GM23338 (cell line): Measurements from ENCODE around the gene PGC. TPM values are rescaled to one million over a fixed set of nuclear protein-coding genes. Genes with fewer than 3 reads are reported as not detected.

Experiments used
- ATAC-seq: fragments of 200-7000 bp; cut with Tn5 transposase; 3 replicates; pipeline ENCODE4 v1.9.1; 2020
- DNase-seq: peaks from one replicate; pipeline ENCODE4 v3.0.0-alpha.2; 2015; ENCODE audit warnings: low spot score
- H2AFZ ChIP-seq: fragments of 200-600 bp; sonication (generic); 2 replicates; pipeline ENCODE4 v1.8.0; 2016; ENCODE audit warnings: antibody characterized with exemption, mild to moderate bottlenecking, moderate library complexity
- H3F3A ChIP-seq: fragments of 200-600 bp; sonication (generic); replicated peaks from 2 replicates; pipeline ENCODE4 v1.8.0; 2017; ENCODE audit warnings: antibody characterized with exemption, mixed run types, low read depth
- H3K27ac ChIP-seq: fragments of 200-600 bp; sonication (generic); 2 replicates; pipeline ENCODE4 v1.6.1; 2016; ENCODE audit warnings: low read depth
- H3K27me3 ChIP-seq: fragments of 200-600 bp; sonication (generic); 2 replicates; pipeline ENCODE4 v1.8.0; 2016; ENCODE audit warnings: mild to moderate bottlenecking, mixed run types, moderate library complexity; ENCODE audit not compliant: insufficient read depth
- H3K36me3 ChIP-seq: fragments of 200-600 bp; sonication (generic); 2 replicates; pipeline ENCODE4 v1.8.0; 2016; ENCODE audit warnings: mild to moderate bottlenecking; ENCODE audit not compliant: insufficient read depth
- H3K4me1 ChIP-seq: fragments of 200-600 bp; sonication (generic); 2 replicates; pipeline ENCODE4 v1.8.0; 2016; ENCODE audit warnings: mild to moderate bottlenecking, moderate library complexity; ENCODE audit not compliant: insufficient read depth
- H3K4me2 ChIP-seq: fragments of 200-600 bp; sonication (generic); 2 replicates; pipeline ENCODE4 v1.7.1; 2017; ENCODE audit warnings: mixed run types
- H3K4me3 ChIP-seq: fragments of 200-600 bp; sonication (generic); 2 replicates; pipeline ENCODE4 v1.6.1; 2016; ENCODE audit warnings: mixed run types
- H3K79me2 ChIP-seq: fragments of 200-600 bp; sonication (generic); replicated peaks from 2 replicates; pipeline ENCODE4 v1.8.0; 2017; ENCODE audit warnings: mild to moderate bottlenecking; ENCODE audit not compliant: insufficient read depth
- H3K9me2 ChIP-seq: fragments of 200-600 bp; sonication (generic); 2 replicates; pipeline ENCODE4 v1.8.0; 2017; ENCODE audit not compliant: insufficient read depth
- H4K20me1 ChIP-seq: fragments of 200-600 bp; sonication (generic); replicated peaks from 2 replicates; pipeline ENCODE4 v1.8.0; 2017; ENCODE audit warnings: mild to moderate bottlenecking; ENCODE audit not compliant: insufficient read depth
- H3K27ac Mint-ChIP-seq: 2 replicates; pipeline ENCODE4 v1.8.0; 2020; ENCODE audit warnings: inconsistent platforms, mild to moderate bottlenecking, moderate library complexity, mixed read lengths
- H3K27me3 Mint-ChIP-seq: 3 replicates; pipeline ENCODE4 v1.8.0; 2022; ENCODE audit warnings: low read depth, mild to moderate bottlenecking, moderate library complexity, mixed read lengths, inconsistent platforms; ENCODE audit not compliant: insufficient read depth, poor library complexity
- H3K36me3 Mint-ChIP-seq: 3 replicates; pipeline ENCODE4 v1.8.0; 2021; ENCODE audit warnings: low read depth, mild to moderate bottlenecking, inconsistent platforms, moderate library complexity, mixed read lengths
- H3K4me1 Mint-ChIP-seq: 3 replicates; pipeline ENCODE4 v1.8.0; 2020; ENCODE audit warnings: mild to moderate bottlenecking, inconsistent platforms, mixed read lengths
- H3K4me3 Mint-ChIP-seq: 3 replicates; pipeline ENCODE4 v1.8.0; 2021; ENCODE audit warnings: moderate library complexity, mild to moderate bottlenecking, inconsistent platforms, mixed read lengths
- H3K9me3 Mint-ChIP-seq: 3 replicates; pipeline ENCODE4 v1.8.0; 2020; ENCODE audit warnings: moderate library complexity, mild to moderate bottlenecking, inconsistent platforms, mixed read lengths
- CREB1 ChIP-seq: fragments of 250-450 bp; sonication (Bioruptor Pico); IDR thresholded peaks from 2 replicates; pipeline ENCODE4 v1.5.0; 2020; ENCODE audit warnings: low read depth, mild to moderate bottlenecking, moderate library complexity
- EZH2 ChIP-seq: fragments of 200-600 bp; sonication (generic); IDR thresholded peaks from one replicate; pipeline ENCODE4 v1.8.0; 2017; ENCODE audit warnings: antibody characterized with exemption, mild to moderate bottlenecking, low read depth; ENCODE audit not compliant: unreplicated experiment
- EZH2phosphoT487 ChIP-seq: fragments of 200-600 bp; sonication (generic); IDR thresholded peaks from one replicate; pipeline ENCODE4 v1.8.1; 2018; ENCODE audit warnings: antibody characterized with exemption; ENCODE audit not compliant: unreplicated experiment
- JUNB ChIP-seq: IDR thresholded peaks from one replicate; pipeline ENCODE4 v1.6.1; 2016; ENCODE audit warnings: antibody characterized with exemption; ENCODE audit not compliant: unreplicated experiment
- NANOG ChIP-seq: IDR thresholded peaks from 2 replicates; pipeline ENCODE4 v1.6.1; 2016; ENCODE audit warnings: antibody characterized with exemption, borderline replicate concordance
- POLR2AphosphoS5 ChIP-seq: IDR thresholded peaks from 2 replicates; pipeline ENCODE4 v1.6.1; 2016; ENCODE audit warnings: antibody characterized with exemption, low read depth
- REST ChIP-seq: IDR thresholded peaks from one replicate; pipeline ENCODE4 v1.6.1; 2018; ENCODE audit warnings: antibody characterized with exemption; ENCODE audit not compliant: unreplicated experiment
- ZNF114 ChIP-seq: fragments of 250-450 bp; sonication (Bioruptor Pico); IDR thresholded peaks from 2 replicates; pipeline ENCODE4 v1.5.0; 2020; ENCODE audit warnings: mild to moderate bottlenecking, moderate library complexity
- polyA plus RNA-seq: library from polyadenylated mRNA; unstranded; fragments of >200 nt; fragmentation: Nextera tagmentation; extraction: Ambion mirVana; gene quantifications from 2 replicates; pipeline ENCODE4 v1.2.1, GENCODE V29; 2016
- total RNA-seq: library from RNA; depleted of rRNA; stranded (reverse); fragments of >200 nt; shearing (Covaris generic); gene quantifications from 2 replicates; pipeline ENCODE4 v1.2.3, GENCODE V29; 2014
- TF ChIP-seq, protein P1 (sequence below): IDR thresholded peaks from 2 replicates; pipeline ENCODE4 v1.6.1; 2016; ENCODE audit warnings: antibody characterized with exemption
- TF ChIP-seq, protein P2 (sequence below): fragments of 250-450 bp; sonication (Bioruptor Pico); IDR thresholded peaks from 2 replicates; pipeline ENCODE4 v1.5.0; 2020; ENCODE audit warnings: mild to moderate bottlenecking, moderate library complexity

Gene PGC
- total and polyA plus RNA-seq, 2 experiments from 2014 or later: not detected

GRCh38 chr6:41704656-41705310 is 42.4 kb downstream of the PGC start:
- H3K9me3 Mint-ChIP-seq: no peaks in the 10 kb centered on the region
- no peak for DNase-seq
- peaks cover 20% of the 10 kb centered on the region for H3K4me1 Mint-ChIP-seq
- TF ChIP-seq EZH2phosphoT487: no peak
- TF ChIP-seq REST: no peak
- TF ChIP-seq, protein P1, sequence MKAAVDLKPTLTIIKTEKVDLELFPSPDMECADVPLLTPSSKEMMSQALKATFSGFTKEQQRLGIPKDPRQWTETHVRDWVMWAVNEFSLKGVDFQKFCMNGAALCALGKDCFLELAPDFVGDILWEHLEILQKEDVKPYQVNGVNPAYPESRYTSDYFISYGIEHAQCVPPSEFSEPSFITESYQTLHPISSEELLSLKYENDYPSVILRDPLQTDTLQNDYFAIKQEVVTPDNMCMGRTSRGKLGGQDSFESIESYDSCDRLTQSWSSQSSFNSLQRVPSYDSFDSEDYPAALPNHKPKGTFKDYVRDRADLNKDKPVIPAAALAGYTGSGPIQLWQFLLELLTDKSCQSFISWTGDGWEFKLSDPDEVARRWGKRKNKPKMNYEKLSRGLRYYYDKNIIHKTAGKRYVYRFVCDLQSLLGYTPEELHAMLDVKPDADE: no peak
- TF ChIP-seq NANOG: no peak
- no peak for TF ChIP-seq POLR2AphosphoS5
- no peak for TF ChIP-seq CREB1 (CRISPR knock-in tag)
- no peak for TF ChIP-seq EZH2
- no peak for TF ChIP-seq JUNB
- TF ChIP-seq ZNF114: no peak
- TF ChIP-seq, protein P2, sequence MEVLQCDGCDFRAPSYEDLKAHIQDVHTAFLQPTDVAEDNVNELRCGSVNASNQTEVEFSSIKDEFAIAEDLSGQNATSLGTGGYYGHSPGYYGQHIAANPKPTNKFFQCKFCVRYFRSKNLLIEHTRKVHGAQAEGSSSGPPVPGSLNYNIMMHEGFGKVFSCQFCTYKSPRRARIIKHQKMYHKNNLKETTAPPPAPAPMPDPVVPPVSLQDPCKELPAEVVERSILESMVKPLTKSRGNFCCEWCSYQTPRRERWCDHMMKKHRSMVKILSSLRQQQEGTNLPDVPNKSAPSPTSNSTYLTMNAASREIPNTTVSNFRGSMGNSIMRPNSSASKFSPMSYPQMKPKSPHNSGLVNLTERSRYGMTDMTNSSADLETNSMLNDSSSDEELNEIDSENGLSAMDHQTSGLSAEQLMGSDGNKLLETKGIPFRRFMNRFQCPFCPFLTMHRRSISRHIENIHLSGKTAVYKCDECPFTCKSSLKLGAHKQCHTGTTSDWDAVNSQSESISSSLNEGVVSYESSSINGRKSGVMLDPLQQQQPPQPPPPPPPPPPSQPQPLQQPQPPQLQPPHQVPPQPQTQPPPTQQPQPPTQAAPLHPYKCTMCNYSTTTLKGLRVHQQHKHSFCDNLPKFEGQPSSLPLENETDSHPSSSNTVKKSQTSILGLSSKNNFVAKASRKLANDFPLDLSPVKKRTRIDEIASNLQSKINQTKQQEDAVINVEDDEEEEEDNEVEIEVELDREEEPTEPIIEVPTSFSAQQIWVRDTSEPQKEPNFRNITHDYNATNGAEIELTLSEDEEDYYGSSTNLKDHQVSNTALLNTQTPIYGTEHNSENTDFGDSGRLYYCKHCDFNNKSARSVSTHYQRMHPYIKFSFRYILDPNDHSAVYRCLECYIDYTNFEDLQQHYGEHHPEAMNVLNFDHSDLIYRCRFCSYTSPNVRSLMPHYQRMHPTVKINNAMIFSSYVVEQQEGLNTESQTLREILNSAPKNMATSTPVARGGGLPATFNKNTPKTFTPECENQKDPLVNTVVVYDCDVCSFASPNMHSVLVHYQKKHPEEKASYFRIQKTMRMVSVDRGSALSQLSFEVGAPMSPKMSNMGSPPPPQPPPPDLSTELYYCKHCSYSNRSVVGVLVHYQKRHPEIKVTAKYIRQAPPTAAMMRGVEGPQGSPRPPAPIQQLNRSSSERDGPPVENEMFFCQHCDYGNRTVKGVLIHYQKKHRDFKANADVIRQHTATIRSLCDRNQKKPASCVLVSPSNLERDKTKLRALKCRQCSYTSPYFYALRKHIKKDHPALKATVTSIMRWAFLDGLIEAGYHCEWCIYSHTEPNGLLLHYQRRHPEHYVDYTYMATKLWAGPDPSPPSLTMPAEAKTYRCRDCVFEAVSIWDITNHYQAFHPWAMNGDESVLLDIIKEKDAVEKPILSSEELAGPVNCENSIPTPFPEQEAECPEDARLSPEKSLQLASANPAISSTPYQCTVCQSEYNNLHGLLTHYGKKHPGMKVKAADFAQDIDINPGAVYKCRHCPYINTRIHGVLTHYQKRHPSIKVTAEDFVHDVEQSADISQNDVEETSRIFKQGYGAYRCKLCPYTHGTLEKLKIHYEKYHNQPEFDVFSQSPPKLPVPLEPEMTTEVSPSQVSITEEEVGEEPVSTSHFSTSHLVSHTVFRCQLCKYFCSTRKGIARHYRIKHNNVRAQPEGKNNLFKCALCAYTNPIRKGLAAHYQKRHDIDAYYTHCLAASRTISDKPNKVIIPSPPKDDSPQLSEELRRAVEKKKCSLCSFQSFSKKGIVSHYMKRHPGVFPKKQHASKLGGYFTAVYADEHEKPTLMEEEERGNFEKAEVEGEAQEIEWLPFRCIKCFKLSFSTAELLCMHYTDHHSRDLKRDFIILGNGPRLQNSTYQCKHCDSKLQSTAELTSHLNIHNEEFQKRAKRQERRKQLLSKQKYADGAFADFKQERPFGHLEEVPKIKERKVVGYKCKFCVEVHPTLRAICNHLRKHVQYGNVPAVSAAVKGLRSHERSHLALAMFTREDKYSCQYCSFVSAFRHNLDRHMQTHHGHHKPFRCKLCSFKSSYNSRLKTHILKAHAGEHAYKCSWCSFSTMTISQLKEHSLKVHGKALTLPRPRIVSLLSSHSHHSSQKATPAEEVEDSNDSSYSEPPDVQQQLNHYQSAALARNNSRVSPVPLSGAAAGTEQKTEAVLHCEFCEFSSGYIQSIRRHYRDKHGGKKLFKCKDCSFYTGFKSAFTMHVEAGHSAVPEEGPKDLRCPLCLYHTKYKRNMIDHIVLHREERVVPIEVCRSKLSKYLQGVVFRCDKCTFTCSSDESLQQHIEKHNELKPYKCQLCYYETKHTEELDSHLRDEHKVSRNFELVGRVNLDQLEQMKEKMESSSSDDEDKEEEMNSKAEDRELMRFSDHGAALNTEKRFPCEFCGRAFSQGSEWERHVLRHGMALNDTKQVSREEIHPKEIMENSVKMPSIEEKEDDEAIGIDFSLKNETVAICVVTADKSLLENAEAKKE (CRISPR knock-in tag): no peak
- no peak overlapping the region for H3K4me2 ChIP-seq
- H3K36me3 Mint-ChIP-seq: no peaks in the 10 kb centered on the region
- H3K27ac Mint-ChIP-seq: no peak overlapping the region
- H3K4me3 ChIP-seq: no peak overlapping the region
- no peaks in the 10 kb centered on the region for H3K27me3 ChIP-seq
- no peak overlapping the region; the same call in 2 of the 3 replicates for H3K4me3 Mint-ChIP-seq
- peaks cover 6% of the 10 kb centered on the region; the same call in 1 of the 2 replicates for H3K4me1 ChIP-seq
- H2AFZ ChIP-seq: no peak overlapping the region
- H3K27me3 Mint-ChIP-seq: peaks cover 8% of the 10 kb centered on the region
- H4K20me1 ChIP-seq: no peaks in the 10 kb centered on the region
- no peaks in the 10 kb centered on the region for H3K79me2 ChIP-seq
- no peaks in the 10 kb centered on the region for H3K9me2 ChIP-seq
- no peaks in the 10 kb centered on the region for H3K36me3 ChIP-seq
- no peak for ATAC-seq
- H3K27ac ChIP-seq: no peak overlapping the region
- no peaks in the 10 kb centered on the region for H3F3A ChIP-seq
